ENCODE results near the gene ZCCHC14. TPM values are rescaled to one million over a fixed set of nuclear protein-coding genes. Genes with fewer than 3 reads are reported as not detected.

ZCCHC14 gene
- total RNA-seq, 4 donors from 2014 or later: 23.0 to 70.0 (median 27.6) TPM

GRCh38 chr16:87535855-87536794 is 43.3 kb upstream of the ZCCHC14 start:
- no peaks in the 10 kb centered on the region for H3K36me3 ChIP-seq
- no peaks in the 10 kb centered on the region for H3K9me3 ChIP-seq
- H3K27ac ChIP-seq: no peak overlapping the region
- 77 to 79% methylated on average over 13 of the region's 13 CpGs for WGBS, 2 donors
- H3K27me3 ChIP-seq: no peaks in the 10 kb centered on the region
- intact Hi-C loops (cut with DNase I): no loop called here
- H3K4me3 ChIP-seq (replicated peaks in 1 of 3): no peak overlapping the region
- H3K4me1 ChIP-seq: peaks cover 0 to 6% of the 10 kb centered on the region in 2 donors
- no peak for TF ChIP-seq CTCF (IDR thresholded peaks at IDR 0.05)
- TF ChIP-seq POLR2A (IDR thresholded peaks at IDR 0.05): no peak
- DNase-seq: no peak

DNA sequence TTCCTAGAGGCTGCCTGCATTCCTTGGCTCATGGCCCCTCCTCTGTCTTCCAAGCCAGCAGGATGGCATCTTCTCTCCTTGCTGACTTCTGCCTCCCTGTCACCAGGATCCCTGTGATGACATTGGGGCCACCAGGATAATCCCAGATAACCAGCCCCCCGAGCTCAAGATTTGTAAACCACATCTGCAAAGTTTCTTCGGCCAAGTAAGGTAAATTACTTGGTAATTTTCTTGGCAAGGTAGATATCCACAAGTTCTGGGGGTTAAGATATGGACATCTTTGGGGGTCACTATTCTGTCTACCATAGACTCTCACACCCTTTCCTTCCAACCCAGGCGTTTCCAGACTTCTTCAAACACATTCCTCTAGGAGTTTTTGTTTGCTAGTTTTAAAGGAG is 42.6 kb upstream of the ZCCHC14 start:
- no peaks in the 10 kb centered on the region for H3K9me3 ChIP-seq
- no peaks in the 10 kb centered on the region for H3K36me3 ChIP-seq
- H3K4me1 ChIP-seq: peaks cover 0 to 7% of the 10 kb centered on the region in 2 donors
- 55 to 57% methylated on average over 3 of the region's 3 CpGs for WGBS, 2 donors
- no peak overlapping the region for H3K4me3 ChIP-seq (replicated peaks in 1 of 3)
- TF ChIP-seq POLR2A (IDR thresholded peaks at IDR 0.05) (no peak), CTCF (IDR thresholded peaks at IDR 0.05) (no peak)
- no peak for DNase-seq
- intact Hi-C loops (cut with DNase I): no loop called here
- no peak overlapping the region for H3K27ac ChIP-seq
- H3K27me3 ChIP-seq: no peaks in the 10 kb centered on the region

DNA sequence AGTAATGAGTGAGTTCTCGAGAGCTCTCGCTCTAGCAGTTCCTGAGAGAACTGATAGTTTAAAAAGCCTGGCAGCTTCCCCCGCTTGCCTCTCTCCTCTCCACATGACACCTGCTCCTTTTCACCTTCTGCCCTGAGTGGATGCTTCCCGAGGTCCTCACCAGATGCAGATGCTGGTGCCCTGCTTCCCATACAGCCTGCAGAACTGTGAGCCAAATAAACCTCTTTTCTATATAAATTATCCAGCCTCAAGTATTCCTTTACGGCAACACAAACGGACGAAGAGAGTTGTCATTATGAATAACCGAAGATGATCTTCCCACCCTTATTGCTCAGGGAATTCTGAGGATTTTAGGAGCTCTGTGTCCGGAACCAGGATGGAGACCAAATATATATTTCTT is 41.9 kb upstream of the ZCCHC14 start:
- 70 to 77% methylated on average over 9 of the region's 9 CpGs for WGBS, 2 donors
- intact Hi-C loops (cut with DNase I): no loop called here
- Histone ChIP-seq H3K36me3 (no peaks in the 10 kb centered on the region), H3K9me3 (no peaks in the 10 kb centered on the region), H3K27me3 (no peaks in the 10 kb centered on the region), H3K4me1 (peaks cover 0 to 7% of the 10 kb centered on the region in 2 donors), H3K4me3 (replicated peaks in 1 of 3) (no peak overlapping the region), H3K27ac (no peak overlapping the region)
- TF ChIP-seq CTCF (IDR thresholded peaks at IDR 0.05): no peak
- TF ChIP-seq POLR2A (IDR thresholded peaks at IDR 0.05): no peak
- no peak for DNase-seq

- DNase-seq: no peak
- Histone ChIP-seq H3K9me3 (no peaks in the 10 kb centered on the region), H3K27ac (no peak overlapping the region), H3K27me3 (no peaks in the 10 kb centered on the region), H3K36me3 (no peaks in the 10 kb centered on the region), H3K4me1 (peaks cover 0 to 7% of the 10 kb centered on the region in 2 donors), H3K4me3 (replicated peaks in 1 of 3) (no peak overlapping the region)
- intact Hi-C loops (cut with DNase I): no loop called here
- no peak for TF ChIP-seq POLR2A (IDR thresholded peaks at IDR 0.05)
- TF ChIP-seq CTCF (IDR thresholded peaks at IDR 0.05): no peak
- 72 to 83% methylated on average over 5 of the region's 5 CpGs for WGBS, 2 donors
Observed at GRCh38 chr16:87534030-87534653, 41.3 kb upstream of the ZCCHC14 start.

DNA sequence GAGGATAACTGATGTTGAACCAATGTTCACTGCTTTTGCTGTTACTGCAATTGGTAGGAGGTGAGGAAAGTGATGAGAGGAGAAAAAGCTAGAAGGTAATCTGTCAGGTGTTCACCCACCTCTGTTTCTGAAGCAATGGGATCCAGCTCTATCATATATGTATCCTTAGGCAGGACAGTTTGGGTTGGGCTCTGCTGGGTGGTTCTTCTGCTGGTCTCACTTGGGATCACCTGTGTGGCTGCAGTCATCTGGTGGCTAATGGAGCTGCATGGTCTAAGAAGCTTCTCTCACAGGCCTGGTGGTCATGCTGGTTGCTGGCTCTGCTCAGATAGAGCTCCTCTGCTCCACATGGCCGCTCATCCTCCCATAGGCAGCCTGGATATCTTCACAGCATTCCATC is 40.2 kb upstream of the ZCCHC14 start:
- 100% methylated on average over 1 of the region's 1 CpG for WGBS, 2 donors
- no peak for DNase-seq
- no peak overlapping the region for H3K27ac ChIP-seq
- no peaks in the 10 kb centered on the region for H3K9me3 ChIP-seq
- H3K36me3 ChIP-seq: no peaks in the 10 kb centered on the region
- H3K4me1 ChIP-seq: peaks cover 0 to 7% of the 10 kb centered on the region in 2 donors
- intact Hi-C loops (cut with DNase I): no loop called here
- no peaks in the 10 kb centered on the region for H3K27me3 ChIP-seq
- TF ChIP-seq POLR2A (IDR thresholded peaks at IDR 0.05) (no peak), CTCF (IDR thresholded peaks at IDR 0.05) (no peak)
- no peak overlapping the region for H3K4me3 ChIP-seq (replicated peaks in 1 of 3)
